Measurements from ENCODE around the gene VILL. TPM values are rescaled to one million over a fixed set of nuclear protein-coding genes. Genes with fewer than 3 reads are reported as not detected.
A peak's percentile ranks its signal among the peaks of the same experiment; 100 is the strongest.

VILL gene
- total RNA-seq, 3 donors from 2014 or later = 11.0 to 17.4 (median 15.4) TPM

GRCh38 chr3:37988931-37989525, 1.6 kb upstream of the VILL start:
- Histone ChIP-seq H3K27ac (no peak overlapping the region), H3K9me3 (no peaks in the 10 kb centered on the region), H3K27me3 (no peaks in the 10 kb centered on the region), H3K36me3 (no peaks in the 10 kb centered on the region), H3K4me3 (no peak overlapping the region), H3K4me1 (no peaks in the 10 kb centered on the region)
- DNase-seq (ENCODE audit: low spot score in 2 of 2) = no peak
- no peak for TF ChIP-seq POLR2A (IDR thresholded peaks at IDR 0.05)
- no peak for TF ChIP-seq POLR2AphosphoS5 (IDR thresholded peaks at IDR 0.05)
- TF ChIP-seq CTCF (IDR thresholded peaks at IDR 0.05) = no peak
- intact Hi-C loops (cut with DNase I; ENCODE audit: low total_unique reads) = no loop called here

GRCh38 chr3:37989821-37990480, 635 bp upstream of the VILL start:
- no peak overlapping the region for H3K27ac ChIP-seq
- TF ChIP-seq POLR2A (IDR thresholded peaks at IDR 0.05) (no peak), POLR2AphosphoS5 (IDR thresholded peaks at IDR 0.05) (no peak), CTCF (IDR thresholded peaks at IDR 0.05) (no peak)

GRCh38 chr3:37991109-37991508, 523 bp downstream of the VILL start:
- Histone ChIP-seq H3K27ac (no peak overlapping the region), H3K4me1 (peaks cover 0 to 3% of the 10 kb centered on the region in 2 donors), H3K27me3 (no peaks in the 10 kb centered on the region), H3K4me3 (no peak overlapping the region), H3K36me3 (no peaks in the 10 kb centered on the region), H3K9me3 (no peaks in the 10 kb centered on the region)
- intact Hi-C loops (cut with DNase I; ENCODE audit: low total_unique reads) = no loop called here
- no peak for TF ChIP-seq POLR2A (IDR thresholded peaks at IDR 0.05)
- TF ChIP-seq CTCF (IDR thresholded peaks at IDR 0.05) = no peak
- TF ChIP-seq POLR2AphosphoS5 (IDR thresholded peaks at IDR 0.05) = no peak
- DNase-seq (ENCODE audit: low spot score in 2 of 2) = no peak

More at GRCh38 chr3:37989821-37990480, 635 bp upstream of the VILL start:
- no peak for DNase-seq (ENCODE audit: low spot score in 2 of 2)
- peaks cover 0 to 3% of the 10 kb centered on the region in 2 donors for H3K4me1 ChIP-seq
- no peaks in the 10 kb centered on the region for H3K9me3 ChIP-seq
- no peaks in the 10 kb centered on the region for H3K36me3 ChIP-seq
- no peak overlapping the region for H3K4me3 ChIP-seq
- intact Hi-C loops (cut with DNase I; ENCODE audit: low total_unique reads) = no loop called here
- H3K27me3 ChIP-seq = no peaks in the 10 kb centered on the region

GRCh38 chr3:37991823-37992222, 1.2 kb downstream of the VILL start:
- H3K27me3 ChIP-seq = no peaks in the 10 kb centered on the region
- TF ChIP-seq POLR2AphosphoS5 (IDR thresholded peaks at IDR 0.05) (no peak), POLR2A (IDR thresholded peaks at IDR 0.05) (no peak), CTCF (IDR thresholded peaks at IDR 0.05) (no peak)
- no peaks in the 10 kb centered on the region for H3K36me3 ChIP-seq
- H3K27ac ChIP-seq = no peak overlapping the region
- no peak overlapping the region for H3K4me3 ChIP-seq
- no peaks in the 10 kb centered on the region for H3K9me3 ChIP-seq
- DNase-seq (ENCODE audit: low spot score in 2 of 2) = no peak
- peaks cover 0 to 3% of the 10 kb centered on the region in 2 donors for H3K4me1 ChIP-seq
- intact Hi-C loops (cut with DNase I; ENCODE audit: low total_unique reads) = no loop called here

- no peak for TF ChIP-seq POLR2A (IDR thresholded peaks at IDR 0.05)
- no peak for TF ChIP-seq POLR2AphosphoS5 (IDR thresholded peaks at IDR 0.05)
- no peak for TF ChIP-seq CTCF (IDR thresholded peaks at IDR 0.05)
- peak overlapping the region in 1 of 2 donors; percentile 89 for H3K27ac ChIP-seq
- no peak overlapping the region for H3K4me3 ChIP-seq
- no peak for DNase-seq (ENCODE audit: low spot score in 2 of 2)
- H3K4me1 ChIP-seq = peaks cover 0 to 3% of the 10 kb centered on the region in 2 donors
- no peaks in the 10 kb centered on the region for H3K27me3 ChIP-seq
- no peaks in the 10 kb centered on the region for H3K36me3 ChIP-seq
- no peaks in the 10 kb centered on the region for H3K9me3 ChIP-seq
- intact Hi-C loops (cut with DNase I; ENCODE audit: low total_unique reads) = no loop called here
These were observed 1.9 kb downstream of the VILL start for GRCh38 chr3:37992271-37993066.
